H1 (cell line): Measurements from ENCODE around the gene MTFR2.

Experiments used
- ASH2L ChIP-seq: fragments of 200-600, 300-600 bp; sonication (generic); IDR thresholded peaks from one replicate; pipeline ENCODE4 v1.7.1; 2017; ENCODE audit warnings: low read length
- BRCA1 ChIP-seq: IDR thresholded peaks from 2 replicates; pipeline ENCODE4 v1.6.1; 2012; ENCODE audit warnings: low read depth, low read length, improper control_type of control experiment
- CEBPB ChIP-seq: IDR thresholded peaks from 2 replicates; pipeline ENCODE4 v1.6.1; 2012; ENCODE audit warnings: low read depth, low read length
- EZH2 ChIP-seq: fragments of 200-600 bp; sonication (generic); IDR thresholded peaks from 2 replicates; pipeline ENCODE4 v1.7.1; 2012; ENCODE audit warnings: low read depth, mild to moderate bottlenecking, moderate library complexity, low read length, inconsistent platforms; ENCODE audit not compliant: severe bottlenecking
- POLR2A ChIP-seq, 2 experiments: IDR thresholded peaks; 1 replicate in 1 of 2; 2 replicates in 1 of 2; pipeline ENCODE4 v1.6.1; 2011; ENCODE audit warnings: low read depth in 2 of 2, low read length in 2 of 2, mild to moderate bottlenecking in 2 of 2; ENCODE audit errors: control extremely low read depth in 1 of 2
- RAD21 ChIP-seq, 2 experiments: IDR thresholded peaks in 1 of 2; conservative IDR thresholded peaks in 1 of 2; 2 replicates each; pipeline ENCODE4 v1.6.1; 2011; ENCODE audit warnings: low read depth in 2 of 2, low read length in 2 of 2, improper control_type of control experiment in 1 of 2, inconsistent platforms in 1 of 2, mild to moderate bottlenecking in 1 of 2, moderate library complexity in 1 of 2
- RNF2 ChIP-seq: fragments of 200-900, 300-1000 bp; sonication (generic); IDR thresholded peaks from 2 replicates; pipeline ENCODE4 v1.7.1; 2016; ENCODE audit warnings: borderline replicate concordance, low read depth, mild to moderate bottlenecking, antibody characterized with exemption, low read length; ENCODE audit not compliant: poor library complexity, severe bottlenecking; ENCODE audit errors: missing control alignments
- SP2 ChIP-seq: IDR thresholded peaks from 2 replicates; pipeline ENCODE4 v1.6.1; 2012; ENCODE audit warnings: mild to moderate bottlenecking, low read length, inconsistent platforms
- TAF1 ChIP-seq: IDR thresholded peaks from 2 replicates; pipeline ENCODE4 v1.6.1; 2011; ENCODE audit warnings: mild to moderate bottlenecking, low read depth, low read length
- TF ChIP-seq, protein P1 (sequence below), 3 experiments: IDR thresholded peaks; 1 replicate in 2 of 3; 2 replicates in 1 of 3; pipeline versions ENCODE4 v1.5.1 to v1.6.1; 2011; ENCODE audit warnings: low read length in 3 of 3, mild to moderate bottlenecking in 3 of 3, inconsistent platforms in 2 of 3, low read depth in 1 of 3, moderate library complexity in 1 of 3; ENCODE audit not compliant: insufficient read depth in 1 of 3; ENCODE audit errors: control extremely low read depth in 1 of 3
- TF ChIP-seq, protein P2 (sequence below): IDR thresholded peaks from 2 replicates; pipeline ENCODE4 v1.6.1; 2011; ENCODE audit warnings: low read length, improper control_type of control experiment

DNA sequence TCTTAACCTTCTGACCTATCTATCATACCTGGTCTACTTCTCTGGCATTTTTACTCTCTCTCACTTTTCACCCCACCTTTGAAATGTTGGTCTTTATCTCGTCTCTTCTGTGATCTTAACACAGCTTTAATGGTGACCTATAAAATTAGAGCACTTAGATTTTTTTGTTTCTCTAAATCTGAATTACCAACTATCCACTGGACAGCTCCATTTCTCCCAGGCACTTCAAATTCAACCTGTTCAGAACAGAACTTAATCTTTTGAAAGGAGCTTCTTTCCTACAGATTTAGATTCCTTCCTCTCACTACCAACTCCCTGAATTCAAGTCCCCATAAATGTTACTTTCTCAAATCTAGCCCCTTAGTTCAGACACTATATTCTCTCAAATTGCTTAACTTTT is 15.0 kb upstream of the MTFR2 start:
- TF ChIP-seq, protein P1, sequence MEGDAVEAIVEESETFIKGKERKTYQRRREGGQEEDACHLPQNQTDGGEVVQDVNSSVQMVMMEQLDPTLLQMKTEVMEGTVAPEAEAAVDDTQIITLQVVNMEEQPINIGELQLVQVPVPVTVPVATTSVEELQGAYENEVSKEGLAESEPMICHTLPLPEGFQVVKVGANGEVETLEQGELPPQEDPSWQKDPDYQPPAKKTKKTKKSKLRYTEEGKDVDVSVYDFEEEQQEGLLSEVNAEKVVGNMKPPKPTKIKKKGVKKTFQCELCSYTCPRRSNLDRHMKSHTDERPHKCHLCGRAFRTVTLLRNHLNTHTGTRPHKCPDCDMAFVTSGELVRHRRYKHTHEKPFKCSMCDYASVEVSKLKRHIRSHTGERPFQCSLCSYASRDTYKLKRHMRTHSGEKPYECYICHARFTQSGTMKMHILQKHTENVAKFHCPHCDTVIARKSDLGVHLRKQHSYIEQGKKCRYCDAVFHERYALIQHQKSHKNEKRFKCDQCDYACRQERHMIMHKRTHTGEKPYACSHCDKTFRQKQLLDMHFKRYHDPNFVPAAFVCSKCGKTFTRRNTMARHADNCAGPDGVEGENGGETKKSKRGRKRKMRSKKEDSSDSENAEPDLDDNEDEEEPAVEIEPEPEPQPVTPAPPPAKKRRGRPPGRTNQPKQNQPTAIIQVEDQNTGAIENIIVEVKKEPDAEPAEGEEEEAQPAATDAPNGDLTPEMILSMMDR (IDR thresholded peaks at IDR 0.05; ENCODE audit: control extremely low read depth in 1 of 3, insufficient read depth in 1 of 3, low read depth in 1 of 3, low read length in 3 of 3), result no peak
- TF ChIP-seq, protein P2, sequence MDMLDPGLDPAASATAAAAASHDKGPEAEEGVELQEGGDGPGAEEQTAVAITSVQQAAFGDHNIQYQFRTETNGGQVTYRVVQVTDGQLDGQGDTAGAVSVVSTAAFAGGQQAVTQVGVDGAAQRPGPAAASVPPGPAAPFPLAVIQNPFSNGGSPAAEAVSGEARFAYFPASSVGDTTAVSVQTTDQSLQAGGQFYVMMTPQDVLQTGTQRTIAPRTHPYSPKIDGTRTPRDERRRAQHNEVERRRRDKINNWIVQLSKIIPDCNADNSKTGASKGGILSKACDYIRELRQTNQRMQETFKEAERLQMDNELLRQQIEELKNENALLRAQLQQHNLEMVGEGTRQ, result no peak
- no peak for TF ChIP-seq ASH2L
- TF ChIP-seq RAD21 (IDR thresholded peaks at IDR 0.05 in 1 of 2, conservative IDR thresholded peaks at IDR 0.05 in 1 of 2; ENCODE audit: low read depth in 2 of 2, low read length in 2 of 2), result no peak
- no peak for TF ChIP-seq BRCA1
- TF ChIP-seq TAF1, result no peak
- no peak for TF ChIP-seq EZH2
- TF ChIP-seq RNF2, result no peak
- TF ChIP-seq CEBPB, result no peak
- TF ChIP-seq SP2, result no peak
- TF ChIP-seq POLR2A (IDR thresholded peaks at IDR 0.05; ENCODE audit: control extremely low read depth in 1 of 2, low read depth in 2 of 2, low read length in 2 of 2), result no peak
